HL-60 (cell line): Measurements from ENCODE around the gene PLSCR3.

Experiments
- DNase-seq, 2 experiments: peaks; one replicate each; pipeline ENCODE4 v3.0.0-alpha.2; 2010 to 2020; ENCODE audit warnings: low read depth in 1 of 2, low spot score in 1 of 2
- H3K27ac ChIP-seq: fragments of 250-450 bp; sonication (Bioruptor Pico); replicated peaks from 2 replicates; pipeline ENCODE4 v1.5.1; 2020; ENCODE audit warnings: mild to moderate bottlenecking, moderate library complexity
- H3K27me3 ChIP-seq: fragments of 250-450 bp; sonication (Bioruptor Pico); 2 replicates; pipeline ENCODE4 v1.5.1; 2021; ENCODE audit warnings: mild to moderate bottlenecking, moderate library complexity; ENCODE audit not compliant: insufficient read depth, poor library complexity, severe bottlenecking
- H3K4me3 ChIP-seq: replicated peaks from 2 replicates; pipeline ENCODE4 v1.5.1; 2011; ENCODE audit warnings: mild to moderate bottlenecking, control low read depth, low read length; ENCODE audit not compliant: insufficient read depth
- CTCF ChIP-seq: IDR thresholded peaks from one replicate; pipeline ENCODE4 v1.5.1; 2011; ENCODE audit warnings: low read length, control low read depth, inconsistent platforms; ENCODE audit not compliant: insufficient read depth
- GABPA ChIP-seq: IDR thresholded peaks from 2 replicates; pipeline ENCODE4 v1.6.1; 2012; ENCODE audit warnings: low read depth
- POLR2AphosphoS5 ChIP-seq: IDR thresholded peaks from 2 replicates; pipeline ENCODE4 v1.6.1; 2012; ENCODE audit warnings: low read depth
- REST ChIP-seq: IDR thresholded peaks from 2 replicates; pipeline ENCODE4 v1.6.1; 2012; ENCODE audit warnings: low read depth; ENCODE audit not compliant: insufficient replicate concordance
- SPI1 ChIP-seq: IDR thresholded peaks from 2 replicates; pipeline ENCODE4 v1.6.1; 2012; ENCODE audit warnings: low read depth, mild to moderate bottlenecking, borderline replicate concordance

PLSCR3 gene

GRCh38 chr17:7398612-7399011 lies 4.3 kb upstream of the PLSCR3 start:
- no peak for TF ChIP-seq REST
- no peak for TF ChIP-seq POLR2AphosphoS5
- no peak for TF ChIP-seq SPI1
- no peak for TF ChIP-seq CTCF
- TF ChIP-seq GABPA, result no peak
- no peak overlapping the region for H3K27ac ChIP-seq
- no peaks in the 10 kb centered on the region for H3K27me3 ChIP-seq
- H3K4me3 ChIP-seq, result no peak overlapping the region
- no peak for DNase-seq

- TF ChIP-seq POLR2AphosphoS5, result no peak
- no peak for TF ChIP-seq GABPA
- TF ChIP-seq REST, result no peak
- TF ChIP-seq CTCF, result no peak
- TF ChIP-seq SPI1, result no peak
- no peak for DNase-seq
- no peaks in the 10 kb centered on the region for H3K27me3 ChIP-seq
- no peak overlapping the region for H3K27ac ChIP-seq
- H3K4me3 ChIP-seq, result no peak overlapping the region
These were observed 1.8 kb upstream of the PLSCR3 start for GRCh38 chr17:7396147-7396546.

- DNase-seq, result no peak
- TF ChIP-seq SPI1 (no peak), POLR2AphosphoS5 (no peak), GABPA (no peak), REST (no peak), CTCF (no peak)
- Histone ChIP-seq H3K27me3 (no peaks in the 10 kb centered on the region), H3K27ac (no peak overlapping the region), H3K4me3 (peak overlapping the region; percentile 58)
These were observed 493 bp downstream of the PLSCR3 start for GRCh38 chr17:7393613-7394451.
